Stimulated activated naive CD8-positive, alpha-beta T cell treated with anti-CD3 and anti-CD28 coated beads, Interleukin-15, Interleukin-2, amounts not matched to agents 100 ng/mL and 50 ng/mL, for 24 hours (primary cell): ENCODE measurements around the gene WWC2.

Experiments used
- H3K27ac Mint-ChIP-seq: one replicate; pipeline ENCODE4 v1.8.0; 2021; ENCODE audit warnings: mild to moderate bottlenecking, mixed read lengths
- H3K27me3 Mint-ChIP-seq: one replicate; pipeline ENCODE4 v1.8.0; 2021; ENCODE audit warnings: mixed read lengths
- H3K36me3 Mint-ChIP-seq: one replicate; pipeline ENCODE4 v1.8.0; 2021; ENCODE audit warnings: low read depth, mixed read lengths
- H3K4me1 Mint-ChIP-seq: one replicate; pipeline ENCODE4 v1.8.0; 2021; ENCODE audit warnings: low read depth, mixed read lengths
- H3K4me3 Mint-ChIP-seq: one replicate; pipeline ENCODE4 v1.8.0; 2021; ENCODE audit warnings: mild to moderate bottlenecking, mixed read lengths
- H3K9me3 Mint-ChIP-seq: one replicate; pipeline ENCODE4 v1.8.0; 2021; ENCODE audit warnings: mixed read lengths

Gene WWC2

GRCh38 chr4:183205709-183206108, 106.7 kb downstream of the WWC2 start:
- Mint-ChIP-seq H3K4me3 (no peak overlapping the region), H3K36me3 (no peaks in the 10 kb centered on the region), H3K4me1 (no peaks in the 10 kb centered on the region), H3K27ac (no peak overlapping the region), H3K9me3 (no peaks in the 10 kb centered on the region), H3K27me3 (peaks cover 4% of the 10 kb centered on the region)

GRCh38 chr4:183211533-183211932, 112.5 kb downstream of the WWC2 start:
- Mint-ChIP-seq H3K27me3 (peaks cover 4% of the 10 kb centered on the region), H3K36me3 (no peaks in the 10 kb centered on the region), H3K27ac (no peak overlapping the region), H3K4me1 (no peaks in the 10 kb centered on the region), H3K4me3 (no peak overlapping the region), H3K9me3 (no peaks in the 10 kb centered on the region)

GRCh38 chr4:183213996-183214395, 114.9 kb downstream of the WWC2 start:
- Mint-ChIP-seq H3K27me3 (no peaks in the 10 kb centered on the region), H3K9me3 (no peaks in the 10 kb centered on the region), H3K36me3 (no peaks in the 10 kb centered on the region), H3K4me1 (no peaks in the 10 kb centered on the region), H3K4me3 (no peak overlapping the region), H3K27ac (no peak overlapping the region)

GRCh38 chr4:183214912-183215488, 115.9 kb downstream of the WWC2 start:
- Mint-ChIP-seq H3K4me1 (no peaks in the 10 kb centered on the region), H3K36me3 (no peaks in the 10 kb centered on the region), H3K27ac (no peak overlapping the region), H3K4me3 (no peak overlapping the region), H3K27me3 (no peaks in the 10 kb centered on the region), H3K9me3 (no peaks in the 10 kb centered on the region)

- H3K4me3 Mint-ChIP-seq: no peak overlapping the region
- H3K27ac Mint-ChIP-seq: no peak overlapping the region
- no peaks in the 10 kb centered on the region for H3K4me1 Mint-ChIP-seq
- H3K36me3 Mint-ChIP-seq: no peaks in the 10 kb centered on the region
- no peaks in the 10 kb centered on the region for H3K9me3 Mint-ChIP-seq
- H3K27me3 Mint-ChIP-seq: no peaks in the 10 kb centered on the region
Observed at GRCh38 chr4:183220236-183220635, 121.2 kb downstream of the WWC2 start.

GRCh38 chr4:183223053-183223452, 124.0 kb downstream of the WWC2 start:
- no peak overlapping the region for H3K4me3 Mint-ChIP-seq

GRCh38 chr4:183229397-183229796, 130.3 kb downstream of the WWC2 start:
- Mint-ChIP-seq H3K27ac (no peak overlapping the region), H3K9me3 (no peaks in the 10 kb centered on the region), H3K27me3 (peaks cover 4% of the 10 kb centered on the region), H3K4me1 (no peaks in the 10 kb centered on the region), H3K4me3 (no peak overlapping the region), H3K36me3 (no peaks in the 10 kb centered on the region)

More at GRCh38 chr4:183223053-183223452, 124.0 kb downstream of the WWC2 start:
- H3K27me3 Mint-ChIP-seq: no peaks in the 10 kb centered on the region
- H3K9me3 Mint-ChIP-seq: no peaks in the 10 kb centered on the region
- no peak overlapping the region for H3K27ac Mint-ChIP-seq
- no peaks in the 10 kb centered on the region for H3K4me1 Mint-ChIP-seq
- H3K36me3 Mint-ChIP-seq: no peaks in the 10 kb centered on the region

GRCh38 chr4:183240581-183241321, 141.7 kb downstream of the WWC2 start:
- no peaks in the 10 kb centered on the region for H3K9me3 Mint-ChIP-seq
- H3K36me3 Mint-ChIP-seq: no peaks in the 10 kb centered on the region
- no peak overlapping the region for H3K4me3 Mint-ChIP-seq
- peaks cover 8% of the 10 kb centered on the region for H3K27me3 Mint-ChIP-seq
- H3K4me1 Mint-ChIP-seq: no peaks in the 10 kb centered on the region
- no peak overlapping the region for H3K27ac Mint-ChIP-seq

GRCh38 chr4:183241322-183241640, 142.2 kb downstream of the WWC2 start:
- Mint-ChIP-seq H3K27me3 (peaks cover 8% of the 10 kb centered on the region), H3K9me3 (no peaks in the 10 kb centered on the region), H3K27ac (no peak overlapping the region), H3K4me1 (no peaks in the 10 kb centered on the region), H3K36me3 (no peaks in the 10 kb centered on the region), H3K4me3 (no peak overlapping the region)

- Mint-ChIP-seq H3K9me3 (no peaks in the 10 kb centered on the region), H3K4me3 (no peak overlapping the region), H3K4me1 (no peaks in the 10 kb centered on the region), H3K36me3 (no peaks in the 10 kb centered on the region), H3K27me3 (peaks cover 8% of the 10 kb centered on the region), H3K27ac (no peak overlapping the region)
Observed at GRCh38 chr4:183241721-183242151, 142.7 kb downstream of the WWC2 start.

- Mint-ChIP-seq H3K4me3 (no peak overlapping the region), H3K27ac (no peak overlapping the region), H3K36me3 (no peaks in the 10 kb centered on the region), H3K27me3 (peaks cover 8% of the 10 kb centered on the region), H3K9me3 (no peaks in the 10 kb centered on the region), H3K4me1 (no peaks in the 10 kb centered on the region)
Observed at GRCh38 chr4:183242291-183242690, 143.2 kb downstream of the WWC2 start.

GRCh38 chr4:183244019-183244418, 145.0 kb downstream of the WWC2 start:
- Mint-ChIP-seq H3K36me3 (no peaks in the 10 kb centered on the region), H3K27ac (no peak overlapping the region), H3K9me3 (no peaks in the 10 kb centered on the region), H3K4me1 (no peaks in the 10 kb centered on the region), H3K4me3 (no peak overlapping the region), H3K27me3 (no peaks in the 10 kb centered on the region)

- no peak overlapping the region for H3K4me3 Mint-ChIP-seq
- H3K9me3 Mint-ChIP-seq: no peaks in the 10 kb centered on the region
- H3K27ac Mint-ChIP-seq: no peak overlapping the region
- no peaks in the 10 kb centered on the region for H3K4me1 Mint-ChIP-seq
- no peaks in the 10 kb centered on the region for H3K36me3 Mint-ChIP-seq
- no peaks in the 10 kb centered on the region for H3K27me3 Mint-ChIP-seq
Observed at GRCh38 chr4:183244506-183244905, 145.4 kb downstream of the WWC2 start.

- Mint-ChIP-seq H3K27me3 (no peaks in the 10 kb centered on the region), H3K9me3 (no peaks in the 10 kb centered on the region), H3K4me1 (no peaks in the 10 kb centered on the region), H3K36me3 (no peaks in the 10 kb centered on the region), H3K4me3 (no peak overlapping the region), H3K27ac (no peak overlapping the region)
Observed at GRCh38 chr4:183248201-183248600, 149.1 kb downstream of the WWC2 start.

GRCh38 chr4:183249854-183250253, 150.8 kb downstream of the WWC2 start:
- Mint-ChIP-seq H3K27ac (no peak overlapping the region), H3K4me3 (no peak overlapping the region), H3K36me3 (no peaks in the 10 kb centered on the region), H3K9me3 (no peaks in the 10 kb centered on the region), H3K4me1 (no peaks in the 10 kb centered on the region), H3K27me3 (no peaks in the 10 kb centered on the region)

- Mint-ChIP-seq H3K4me1 (no peaks in the 10 kb centered on the region), H3K27me3 (no peaks in the 10 kb centered on the region), H3K36me3 (no peaks in the 10 kb centered on the region), H3K27ac (no peak overlapping the region), H3K9me3 (no peaks in the 10 kb centered on the region), H3K4me3 (no peak overlapping the region)
Observed at GRCh38 chr4:183250831-183251230, 151.8 kb downstream of the WWC2 start.
